Keratinocyte (primary cell): ENCODE measurements around the gene LDLRAD2. TPM values are rescaled to one million over a fixed set of nuclear protein-coding genes. Genes with fewer than 3 reads are reported as not detected.

Source experiments
- DNase-seq: peaks from one replicate; pipeline ENCODE4 v3.0.0-alpha.2; 2011; ENCODE audit warnings: low read depth, missing footprints, low spot score
- FAIRE-seq: peaks from 2 replicates; lab custom pipeline; 2011; peaks lifted over from hg19 to GRCh38; lab: Jason Lieb, UNC
- H2AFZ ChIP-seq: 2 replicates; pipeline ENCODE4 v1.6.0; 2012; ENCODE audit warnings: low read length, control low read depth, inconsistent platforms; ENCODE audit not compliant: control insufficient read depth
- H3K27ac ChIP-seq: 2 replicates; pipeline ENCODE4 v1.5.1; 2011; ENCODE audit warnings: low read length; ENCODE audit not compliant: control insufficient read depth, insufficient read depth
- H3K27me3 ChIP-seq: 3 replicates; pipeline ENCODE4 v1.6.0; 2011; ENCODE audit warnings: low read length; ENCODE audit not compliant: control insufficient read depth, insufficient read depth; ENCODE audit errors: extremely low read depth
- H3K36me3 ChIP-seq, 2 experiments: 2 replicates in 1 of 2; 3 replicates in 1 of 2; pipeline ENCODE4 v1.5.1; 2011; ENCODE audit warnings: low read length in 2 of 2, mild to moderate bottlenecking in 1 of 2; ENCODE audit not compliant: control insufficient read depth in 2 of 2, insufficient read depth in 2 of 2; ENCODE audit errors: extremely low read depth in 1 of 2
- H3K4me1 ChIP-seq: 3 replicates; pipeline ENCODE4 v1.5.1; 2011; ENCODE audit warnings: low read length; ENCODE audit not compliant: control insufficient read depth, insufficient read depth; ENCODE audit errors: extremely low read depth
- H3K4me2 ChIP-seq: 3 replicates; pipeline ENCODE4 v1.6.0; 2011; ENCODE audit warnings: low read depth, low read length; ENCODE audit not compliant: control insufficient read depth, insufficient read depth; ENCODE audit errors: extremely low read depth
- H3K4me3 ChIP-seq, 3 experiments: fragments of 200-600 bp in 1 of 3; sonication (generic) in 1 of 3; 2 replicates in 2 of 3; 3 replicates in 1 of 3; pipeline ENCODE4 v1.5.1; 2011 to 2016; ENCODE audit warnings: low read length in 3 of 3, mild to moderate bottlenecking in 3 of 3, control low read depth in 2 of 3, inconsistent platforms in 1 of 3, low read depth in 1 of 3, mixed read lengths in 1 of 3, mixed run types in 1 of 3, moderate library complexity in 1 of 3; ENCODE audit not compliant: control insufficient read depth in 2 of 3, insufficient read depth in 2 of 3; ENCODE audit errors: extremely low read depth in 1 of 3
- H3K79me2 ChIP-seq: 2 replicates; pipeline ENCODE4 v1.6.0; 2012; ENCODE audit warnings: low read length; ENCODE audit not compliant: control insufficient read depth, insufficient read depth
- H3K9ac ChIP-seq: 3 replicates; pipeline ENCODE4 v1.6.0; 2011; ENCODE audit warnings: low read length; ENCODE audit not compliant: control insufficient read depth, insufficient read depth; ENCODE audit errors: extremely low read depth
- H3K9me1 ChIP-seq: 3 replicates; pipeline ENCODE4 v1.6.0; 2011; ENCODE audit warnings: low read length; ENCODE audit not compliant: control insufficient read depth, insufficient read depth; ENCODE audit errors: extremely low read depth
- H3K9me3 ChIP-seq: 2 replicates; pipeline ENCODE4 v1.5.1; 2012; ENCODE audit warnings: low read depth, low read length; ENCODE audit not compliant: control insufficient read depth
- H4K20me1 ChIP-seq: 3 replicates; pipeline ENCODE4 v1.6.0; 2011; ENCODE audit warnings: low read length; ENCODE audit not compliant: control insufficient read depth, insufficient read depth; ENCODE audit errors: extremely low read depth
- CTCF ChIP-seq, 3 experiments: IDR thresholded peaks in 1 of 3; conservative IDR thresholded peaks in 1 of 3; optimal IDR thresholded peaks in 1 of 3; 2 replicates in 2 of 3; 3 replicates in 1 of 3; pipeline versions ENCODE3 to v1.5.1; 2011; ENCODE audit warnings: low read length in 3 of 3, mild to moderate bottlenecking in 3 of 3, moderate library complexity in 2 of 3, control low read depth in 1 of 3, inconsistent platforms in 1 of 3; ENCODE audit not compliant: insufficient read depth in 2 of 3; ENCODE audit errors: extremely low read depth in 1 of 3
- EZH2 ChIP-seq: IDR thresholded peaks from one replicate; pipeline ENCODE4 v1.6.1; 2012; ENCODE audit warnings: inconsistent platforms, mild to moderate bottlenecking, low read length, moderate library complexity
- dilution Hi-C: fragments of 300-500 bp; cut with MboI; formaldehyde crosslinking; loops from one replicate; pipeline ENCODE4 v1.7.0; 2020; ENCODE audit warnings: low sequenced_read_pairs; ENCODE audit not compliant: extremely low pct_ligation_motif_present
- polyA plus RNA-seq, 5 experiments: library from polyadenylated mRNA; depleted of rRNA in 3 of 5; stranded (reverse) in 3 of 5; stranded (forward) in 1 of 5; unstranded in 1 of 5; fragments of >200 nt; gene quantifications; 1 replicate in 1 of 5; 2 replicates in 3 of 5; 3 replicates in 1 of 5; pipeline versions ENCODE4 v1.2.1 to v1.2.3, GENCODE V29; 2011 to 2012; ENCODE audit warnings: missing spikeins in 2 of 5, low read depth in 1 of 5, low replicate concordance in 1 of 5

The LDLRAD2 gene
- polyA plus RNA-seq, 1 donor (not counting 4 experiments of a cell fraction or from before 2014, with no cell fraction given) = 0.07 TPM

- no peak for FAIRE-seq
- H4K20me1 ChIP-seq = no peaks in the 10 kb centered on the region
- no peak overlapping the region for H3K9ac ChIP-seq
- dilution Hi-C loops = no loop called here
- no peaks in the 10 kb centered on the region for H3K27me3 ChIP-seq
- no peak for DNase-seq
- no peak overlapping the region for H3K4me2 ChIP-seq
- TF ChIP-seq EZH2 (no peak), CTCF (optimal IDR thresholded peaks at IDR 0.05 in 1 of 3, IDR thresholded peaks at IDR 0.05 in 1 of 3, conservative IDR thresholded peaks at IDR 0.05 in 1 of 3; ENCODE audit: extremely low read depth in 1 of 3, insufficient read depth in 2 of 3, low read length in 3 of 3) (no peak)
- H3K9me3 ChIP-seq = no peaks in the 10 kb centered on the region
- no peak overlapping the region for H2AFZ ChIP-seq
- H3K4me1 ChIP-seq = no peaks in the 10 kb centered on the region
- no peak overlapping the region for H3K27ac ChIP-seq
- H3K9me1 ChIP-seq = no peaks in the 10 kb centered on the region
- H3K36me3 ChIP-seq = peaks cover 37 to 61% of the 10 kb centered on the region in 2 experiments
- no peak overlapping the region for H3K4me3 ChIP-seq
- no peaks in the 10 kb centered on the region for H3K79me2 ChIP-seq
Measured at GRCh38 chr1:21845646-21846641, 33.9 kb downstream of the LDLRAD2 start.

- FAIRE-seq = no peak
Measured at GRCh38 chr1:21847223-21848205, 35.4 kb downstream of the LDLRAD2 start.

More at GRCh38 chr1:21847223-21848205, 35.4 kb downstream of the LDLRAD2 start:
- Histone ChIP-seq H2AFZ (no peak overlapping the region), H3K9ac (no peak overlapping the region), H3K27ac (no peak overlapping the region), H3K4me2 (no peak overlapping the region), H3K4me3 (no peak overlapping the region), H3K79me2 (no peaks in the 10 kb centered on the region), H3K4me1 (no peaks in the 10 kb centered on the region), H3K36me3 (peaks cover 23 to 56% of the 10 kb centered on the region in 2 experiments), H3K9me1 (no peaks in the 10 kb centered on the region), H3K9me3 (no peaks in the 10 kb centered on the region), H3K27me3 (no peaks in the 10 kb centered on the region), H4K20me1 (no peaks in the 10 kb centered on the region)
- no peak for TF ChIP-seq CTCF (optimal IDR thresholded peaks at IDR 0.05 in 1 of 3, IDR thresholded peaks at IDR 0.05 in 1 of 3, conservative IDR thresholded peaks at IDR 0.05 in 1 of 3; ENCODE audit: extremely low read depth in 1 of 3, insufficient read depth in 2 of 3, low read length in 3 of 3)
- TF ChIP-seq EZH2 = no peak
- dilution Hi-C loops = no loop called here
- no peak for DNase-seq
